LNCAP (cell line): ENCODE measurements around the gene C16orf89.

Experiments used
- CTCF ChIP-seq: fragments of 450-650 bp; IDR thresholded peaks from 2 replicates; pipeline ENCODE4 v1.5.1; 2017; ENCODE audit warnings: mild to moderate bottlenecking

The C16orf89 gene

GRCh38 chr16:5015351-5015750 is 50.4 kb downstream of the C16orf89 start:
- no peak for TF ChIP-seq CTCF

- TF ChIP-seq CTCF = no peak
Measured at GRCh38 chr16:5012887-5013286, 52.9 kb downstream of the C16orf89 start.

- no peak for TF ChIP-seq CTCF
Measured at GRCh38 chr16:5011637-5012036, 54.1 kb downstream of the C16orf89 start.

GRCh38 chr16:5010576-5011329 is 55.0 kb downstream of the C16orf89 start:
- TF ChIP-seq CTCF = no peak

- no peak for TF ChIP-seq CTCF
Measured at GRCh38 chr16:5008311-5008731, 57.4 kb downstream of the C16orf89 start.

- no peak for TF ChIP-seq CTCF
Measured at GRCh38 chr16:5007256-5007655, 58.5 kb downstream of the C16orf89 start.

GRCh38 chr16:5006348-5007193 is 59.2 kb downstream of the C16orf89 start:
- no peak for TF ChIP-seq CTCF
